Endothelial cell (in vitro differentiated cells): ENCODE data around the gene PSG6. TPM values are rescaled to one million over a fixed set of nuclear protein-coding genes. Genes with fewer than 3 reads are reported as not detected.
"Not testable (repeated sequence)": the region's sequence is repeated elsewhere in the genome, so short reads cannot be mapped to it uniquely, and the experiment has no call there.

Source experiments
- DNase-seq: peaks from one replicate; pipeline ENCODE4 v3.0.0; 2021; ENCODE audit warnings: low spot score
- H3K27ac Mint-ChIP-seq: one replicate; pipeline ENCODE4 v1.8.0; 2021; ENCODE audit warnings: mixed read lengths, inconsistent platforms; ENCODE audit not compliant: unreplicated experiment
- H3K27me3 Mint-ChIP-seq: one replicate; pipeline ENCODE4 v1.8.0; 2021; ENCODE audit warnings: mild to moderate bottlenecking, moderate library complexity, mixed read lengths, inconsistent platforms; ENCODE audit not compliant: unreplicated experiment
- H3K36me3 Mint-ChIP-seq: one replicate; pipeline ENCODE4 v1.8.0; 2021; ENCODE audit warnings: mild to moderate bottlenecking, low read depth, mixed read lengths, inconsistent platforms; ENCODE audit not compliant: unreplicated experiment
- H3K4me1 Mint-ChIP-seq: one replicate; pipeline ENCODE4 v1.8.0; 2021; ENCODE audit warnings: mild to moderate bottlenecking, mixed read lengths, inconsistent platforms; ENCODE audit not compliant: unreplicated experiment
- H3K4me3 Mint-ChIP-seq: one replicate; pipeline ENCODE4 v1.8.0; 2021; ENCODE audit warnings: mild to moderate bottlenecking, mixed read lengths, inconsistent platforms; ENCODE audit not compliant: unreplicated experiment
- H3K9me3 Mint-ChIP-seq: one replicate; pipeline ENCODE4 v1.8.0; 2021; ENCODE audit warnings: mixed read lengths, inconsistent platforms; ENCODE audit not compliant: unreplicated experiment
- CTCF ChIP-seq: fragments of 200-600 bp; sonication (generic); IDR thresholded peaks from one replicate; pipeline ENCODE4 v1.5.0; 2021; ENCODE audit warnings: antibody characterized with exemption; ENCODE audit not compliant: unreplicated experiment
- total RNA-seq: library from RNA; stranded (reverse); fragmentation: NEBNext Ultra II Directional; extraction: Animal tissue kit (Norgen Biotek cat#: 25700); gene quantifications from one replicate; pipeline ENCODE4 v1.2.1, GENCODE V29; 2021; ENCODE audit not compliant: unreplicated experiment

The PSG6 gene
- total RNA-seq, 1 donor from 2014 or later, result not detected

GRCh38 chr19:42919757-42920079, 2.0 kb upstream of the PSG6 start:
- no peak for DNase-seq
- Mint-ChIP-seq H3K4me3 (no peak overlapping the region), H3K4me1 (no peaks in the 10 kb centered on the region), H3K36me3 (no peaks in the 10 kb centered on the region), H3K27ac (no peak overlapping the region), H3K9me3 (no peaks in the 10 kb centered on the region), H3K27me3 (peaks cover 2% of the 10 kb centered on the region)
- no peak for TF ChIP-seq CTCF

DNA sequence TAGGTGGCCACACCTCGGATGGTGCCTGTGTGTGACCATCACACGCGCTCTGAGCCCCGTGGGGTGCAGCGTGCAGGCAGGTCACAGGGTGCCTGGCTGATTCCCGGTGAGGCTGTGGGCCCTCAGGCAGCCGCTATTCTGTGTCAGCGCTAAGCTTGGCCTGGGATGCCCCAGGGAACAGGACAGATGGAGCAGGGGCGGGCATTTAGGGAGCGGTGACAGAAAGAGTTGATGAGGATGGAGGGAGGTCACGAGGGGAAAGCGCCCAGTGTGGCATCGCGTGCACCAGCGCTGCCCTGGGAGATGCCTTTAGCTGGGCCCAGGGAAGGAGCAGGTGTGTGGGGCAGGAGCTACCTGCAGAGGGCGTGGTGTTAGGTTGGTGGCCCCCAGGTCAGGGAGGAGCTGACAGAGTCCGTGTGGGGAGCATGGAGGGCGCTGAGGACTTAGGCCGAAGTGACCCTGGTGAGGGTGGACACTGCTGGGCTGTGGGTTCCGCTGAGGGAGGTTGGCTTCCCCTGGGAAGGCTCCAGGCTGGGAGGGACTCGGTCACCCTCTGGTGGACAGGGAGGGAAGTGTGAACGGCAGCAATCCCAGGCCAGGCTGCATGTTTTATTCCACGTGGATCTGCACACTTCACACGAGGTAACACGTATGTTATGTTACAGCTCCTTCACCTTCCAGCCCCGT, 1.5 kb upstream of the PSG6 start:
- H3K9me3 Mint-ChIP-seq, H3K36me3 Mint-ChIP-seq: not testable (repeated sequence)

DNA sequence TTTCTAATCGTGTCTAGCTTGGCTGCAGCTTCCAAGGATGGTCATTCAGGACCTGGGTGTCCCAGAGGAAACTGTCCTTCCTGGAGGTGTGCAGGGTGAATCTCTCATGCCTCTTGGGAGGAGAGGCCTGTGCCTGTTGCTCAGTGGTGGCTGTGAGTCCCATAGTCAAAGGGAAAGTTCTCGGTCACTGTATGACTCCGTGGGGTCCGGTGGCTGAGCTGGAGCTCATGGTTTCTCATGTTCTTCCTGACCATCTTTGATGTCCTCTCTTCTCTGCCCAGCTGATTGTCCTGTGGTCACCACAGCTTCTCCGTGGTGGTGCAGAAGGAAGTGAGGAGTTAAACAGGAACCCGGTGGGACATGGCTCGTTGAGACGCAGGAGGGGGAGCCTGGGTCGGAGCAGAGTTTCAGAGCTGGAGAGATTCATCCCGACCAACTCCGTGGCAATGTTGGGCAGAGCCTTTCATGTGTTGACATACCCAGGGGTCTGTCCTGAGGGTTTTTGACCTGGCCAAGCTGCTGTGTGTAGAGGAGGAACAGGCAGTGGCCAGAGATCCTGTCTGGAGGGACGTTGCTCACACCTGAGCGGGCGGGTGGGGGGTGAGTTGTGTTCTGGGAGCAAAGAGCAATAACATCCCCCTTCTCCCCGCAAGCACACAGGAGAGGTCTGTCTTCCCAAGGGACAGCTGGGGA, 829 bp upstream of the PSG6 start:
- DNase-seq, H3K27ac Mint-ChIP-seq, H3K9me3 Mint-ChIP-seq, H3K36me3 Mint-ChIP-seq, H3K4me1 Mint-ChIP-seq, H3K27me3 Mint-ChIP-seq, H3K4me3 Mint-ChIP-seq: not testable (repeated sequence)

More for the DNA sequence above, 1.5 kb upstream of the PSG6 start:
- peak; percentile 28 for DNase-seq
- not testable (repeated sequence) for H3K27ac Mint-ChIP-seq, H3K4me3 Mint-ChIP-seq, H3K27me3 Mint-ChIP-seq, H3K4me1 Mint-ChIP-seq
- TF ChIP-seq CTCF, result peak; percentile 43

DNA sequence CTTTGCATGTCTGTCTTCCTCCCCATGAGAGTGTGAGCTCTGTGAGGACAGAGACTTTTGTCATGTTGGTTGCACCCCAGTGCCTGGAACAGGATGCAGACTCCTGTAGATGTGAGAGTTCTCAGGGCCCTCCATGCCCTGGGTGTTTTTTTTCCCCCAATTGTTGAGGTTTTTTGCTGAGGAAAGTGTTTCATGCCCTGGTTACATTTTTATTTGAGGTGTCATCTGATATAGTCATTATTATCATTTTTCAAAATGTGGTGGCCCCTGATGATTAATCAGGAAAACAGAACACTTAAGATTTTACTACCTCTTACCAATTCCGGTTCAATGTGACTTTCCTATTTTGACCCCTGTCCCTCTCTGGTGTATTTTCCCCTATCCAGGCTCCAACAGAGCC, 763 bp downstream of the PSG6 start:
- H3K27ac Mint-ChIP-seq, DNase-seq, H3K36me3 Mint-ChIP-seq, H3K9me3 Mint-ChIP-seq, H3K4me3 Mint-ChIP-seq, H3K4me1 Mint-ChIP-seq, H3K27me3 Mint-ChIP-seq: not testable (repeated sequence)

GRCh38 chr19:42913516-42913915, 4.2 kb downstream of the PSG6 start:
- not testable (repeated sequence) for H3K27me3 Mint-ChIP-seq, H3K9me3 Mint-ChIP-seq, H3K27ac Mint-ChIP-seq, H3K4me1 Mint-ChIP-seq, DNase-seq, H3K36me3 Mint-ChIP-seq, H3K4me3 Mint-ChIP-seq

GRCh38 chr19:42912941-42913340, 4.8 kb downstream of the PSG6 start:
- H3K36me3 Mint-ChIP-seq, H3K9me3 Mint-ChIP-seq, DNase-seq, H3K27ac Mint-ChIP-seq, H3K4me3 Mint-ChIP-seq, H3K27me3 Mint-ChIP-seq, H3K4me1 Mint-ChIP-seq: not testable (repeated sequence)

GRCh38 chr19:42911731-42912130, 6.0 kb downstream of the PSG6 start:
- H3K9me3 Mint-ChIP-seq, DNase-seq, H3K27me3 Mint-ChIP-seq, H3K27ac Mint-ChIP-seq, H3K36me3 Mint-ChIP-seq, H3K4me3 Mint-ChIP-seq, H3K4me1 Mint-ChIP-seq: not testable (repeated sequence)

DNA sequence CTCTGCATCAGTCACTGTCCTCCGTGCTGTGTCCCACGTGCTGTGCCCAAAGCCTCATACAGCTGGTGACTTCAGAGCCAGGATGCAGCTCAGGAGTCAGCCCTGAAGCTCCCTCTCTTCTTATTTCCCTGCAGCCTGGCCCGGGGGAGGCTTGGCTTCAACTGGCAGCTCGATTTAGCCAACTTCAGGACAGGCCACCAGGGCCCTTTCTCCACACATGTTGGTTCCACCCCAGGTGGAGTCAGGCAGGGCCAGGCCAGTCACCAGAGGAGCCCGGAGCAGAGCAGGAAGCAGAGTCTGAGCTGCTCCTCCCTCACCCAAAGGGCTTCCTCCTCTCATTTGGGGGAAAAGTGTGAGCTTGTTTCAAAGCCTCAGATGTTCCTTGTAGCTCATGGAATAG, 11.5 kb downstream of the PSG6 start:
- not testable (repeated sequence) for H3K36me3 Mint-ChIP-seq, H3K4me3 Mint-ChIP-seq, H3K4me1 Mint-ChIP-seq, H3K27ac Mint-ChIP-seq, H3K9me3 Mint-ChIP-seq, DNase-seq, H3K27me3 Mint-ChIP-seq

- not testable (repeated sequence) for H3K9me3 Mint-ChIP-seq, DNase-seq, H3K4me1 Mint-ChIP-seq, H3K27ac Mint-ChIP-seq, H3K4me3 Mint-ChIP-seq, H3K36me3 Mint-ChIP-seq, H3K27me3 Mint-ChIP-seq
Measured at GRCh38 chr19:42900561-42900960, 17.1 kb downstream of the PSG6 start.

DNA sequence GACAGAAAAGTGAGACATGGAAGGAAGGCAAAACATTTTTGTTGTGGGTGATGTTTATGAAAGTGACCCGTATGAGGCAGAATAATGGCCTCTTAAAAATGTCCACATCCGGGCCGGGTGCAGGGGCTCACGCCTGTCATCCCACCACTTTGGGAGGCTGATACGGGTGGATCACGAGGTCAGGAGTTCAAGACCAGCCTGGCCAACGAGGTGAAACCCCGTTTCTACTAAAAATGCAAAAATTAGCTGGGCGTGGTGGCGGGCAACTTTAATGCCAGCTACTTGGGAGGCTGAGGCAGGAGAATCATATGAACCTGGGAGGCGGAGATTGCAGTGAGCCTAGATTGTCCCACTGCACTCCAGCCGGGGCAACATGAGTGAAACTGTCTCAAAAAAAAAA, 18.0 kb downstream of the PSG6 start:
- H3K9me3 Mint-ChIP-seq, H3K27ac Mint-ChIP-seq, H3K36me3 Mint-ChIP-seq, H3K4me1 Mint-ChIP-seq, H3K27me3 Mint-ChIP-seq, DNase-seq, H3K4me3 Mint-ChIP-seq: not testable (repeated sequence)
